Hepatocyte (in vitro differentiated cells): ENCODE results near the gene FLAD1.

ENCODE experiments used
- CTCF ChIP-seq: fragments of 200-600 bp; sonication (generic); IDR thresholded peaks from 2 replicates; pipeline ENCODE4 v1.5.1; 2016; ENCODE audit warnings: antibody characterized with exemption, mild to moderate bottlenecking; ENCODE audit not compliant: poor library complexity
- EZH2 ChIP-seq: fragments of 200-600 bp; sonication (generic); IDR thresholded peaks from 2 replicates; pipeline ENCODE4 v1.6.1; 2016; ENCODE audit warnings: antibody characterized with exemption, mild to moderate bottlenecking, borderline replicate concordance
- EZH2phosphoT487 ChIP-seq: fragments of 200-600 bp; sonication (generic); IDR thresholded peaks from one replicate; pipeline ENCODE4 v1.6.1; 2018; ENCODE audit warnings: antibody characterized with exemption, mild to moderate bottlenecking, low read depth, moderate library complexity; ENCODE audit not compliant: unreplicated experiment, severe bottlenecking

GRCh38 chr1:154963643-154964042 is 19.5 kb upstream of the FLAD1 start:
- TF ChIP-seq CTCF: no peak
- TF ChIP-seq EZH2phosphoT487: no peak
- TF ChIP-seq EZH2: no peak
